Heart left ventricle (tissue), 13 donors: ENCODE data around the gene DDIT4.

Source experiments
- POLR2A ChIP-seq, 2 donors: fragments of 450-650 bp; IDR thresholded peaks; one replicate each; pipeline ENCODE4 v1.6.1; 2017; ENCODE audit warnings: antibody characterized with exemption in 2 of 2, mild to moderate bottlenecking in 2 of 2, moderate library complexity in 2 of 2
- TF ChIP-seq, protein P1 (sequence below), 12 donors: fragments of 200-600 bp; sonication (generic) in 4 of 12; IDR thresholded peaks; one replicate each; pipeline versions ENCODE4 v1.5.0 to v1.8.0; 2018 to 2022; ENCODE audit warnings: antibody characterized with exemption in 12 of 12, mild to moderate bottlenecking in 5 of 12
- donor health status: ischemic (EF 13 %, LVEDD 7.1; RV severe dilation, severe dysfunction).
- donor health status: DM: no; HTN: yes; CAD: no.
- donor health status: DM: no; HTN: no; CAD: no.
- donor health status: ischemic (EF 25% LVEDD 6.9; RV normal size, moderate dysfunction).
- donor health status: ischemic (EF 25% LVEDD 5.7; RV mildly dilated, moderate dysfunction).
- donor health status: ischemic (EF 35%, LVEDD 5.7; RV mildly dilated, moderate dysfunction).
- donor health status: nonischemic (EF 11% LVEDD 7.7; RV severe dilation, severe dysfunction).
- donor health status: DM: yes; HTN: yes; CAD: no.
- donor health status: PGD.
- donor health status: ischemic (EF 29% LVEDD 5.4; RV normal size, mild dysfunction).
- donor health status: nonischemic (EF 23%, LVEDD 6.1; RV moderate dilation, normal function).

DNA sequence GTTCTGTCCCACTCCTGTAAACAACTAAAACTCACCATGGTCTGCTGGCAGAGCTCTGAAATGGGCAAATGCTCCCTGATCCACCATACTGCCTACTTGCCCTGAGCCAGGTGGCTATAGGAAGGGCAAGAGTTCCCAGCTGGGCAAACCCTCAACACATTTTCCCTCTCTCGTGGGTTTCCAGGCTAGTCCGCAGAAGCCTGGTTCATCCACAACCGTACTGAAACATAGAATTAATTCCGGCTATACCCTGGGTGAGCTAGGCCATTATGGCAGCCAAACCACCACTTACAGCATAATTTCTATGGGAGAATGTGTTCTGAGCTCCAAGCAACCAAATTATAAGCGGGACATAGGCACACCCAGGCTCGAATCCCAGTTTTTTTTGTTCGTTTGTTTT lies 20.1 kb upstream of the DDIT4 start:
- TF ChIP-seq POLR2A (IDR thresholded peaks at IDR 0.05), result no peak
- TF ChIP-seq, protein P1, sequence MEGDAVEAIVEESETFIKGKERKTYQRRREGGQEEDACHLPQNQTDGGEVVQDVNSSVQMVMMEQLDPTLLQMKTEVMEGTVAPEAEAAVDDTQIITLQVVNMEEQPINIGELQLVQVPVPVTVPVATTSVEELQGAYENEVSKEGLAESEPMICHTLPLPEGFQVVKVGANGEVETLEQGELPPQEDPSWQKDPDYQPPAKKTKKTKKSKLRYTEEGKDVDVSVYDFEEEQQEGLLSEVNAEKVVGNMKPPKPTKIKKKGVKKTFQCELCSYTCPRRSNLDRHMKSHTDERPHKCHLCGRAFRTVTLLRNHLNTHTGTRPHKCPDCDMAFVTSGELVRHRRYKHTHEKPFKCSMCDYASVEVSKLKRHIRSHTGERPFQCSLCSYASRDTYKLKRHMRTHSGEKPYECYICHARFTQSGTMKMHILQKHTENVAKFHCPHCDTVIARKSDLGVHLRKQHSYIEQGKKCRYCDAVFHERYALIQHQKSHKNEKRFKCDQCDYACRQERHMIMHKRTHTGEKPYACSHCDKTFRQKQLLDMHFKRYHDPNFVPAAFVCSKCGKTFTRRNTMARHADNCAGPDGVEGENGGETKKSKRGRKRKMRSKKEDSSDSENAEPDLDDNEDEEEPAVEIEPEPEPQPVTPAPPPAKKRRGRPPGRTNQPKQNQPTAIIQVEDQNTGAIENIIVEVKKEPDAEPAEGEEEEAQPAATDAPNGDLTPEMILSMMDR (IDR thresholded peaks at IDR 0.05), result no peak
